Jurkat, Clone E6-1 (cell line): ENCODE measurements around the gene FAM161A. TPM values are rescaled to one million over a fixed set of nuclear protein-coding genes. Genes with fewer than 3 reads are reported as not detected.
"Not testable (repeated sequence)": the region's sequence is repeated elsewhere in the genome, so short reads cannot be mapped to it uniquely, and the experiment has no call there.

ENCODE experiments used
- DNase-seq: peaks from one replicate; pipeline ENCODE4 v3.0.0-alpha.2; 2011; ENCODE audit warnings: low read depth, low spot score
- H3K4me3 ChIP-seq: 2 replicates; pipeline ENCODE4 v1.5.1; 2011; ENCODE audit warnings: mild to moderate bottlenecking, low read length, control low read depth, moderate library complexity
- polyA plus RNA-seq: library from polyadenylated mRNA; unstranded; fragments of >200 nt; gene quantifications from one replicate; pipeline ENCODE4 v1.2.1, GENCODE V29; 2012; ENCODE audit warnings: missing spikeins; ENCODE audit not compliant: insufficient read length, insufficient read depth

FAM161A gene, protein sequence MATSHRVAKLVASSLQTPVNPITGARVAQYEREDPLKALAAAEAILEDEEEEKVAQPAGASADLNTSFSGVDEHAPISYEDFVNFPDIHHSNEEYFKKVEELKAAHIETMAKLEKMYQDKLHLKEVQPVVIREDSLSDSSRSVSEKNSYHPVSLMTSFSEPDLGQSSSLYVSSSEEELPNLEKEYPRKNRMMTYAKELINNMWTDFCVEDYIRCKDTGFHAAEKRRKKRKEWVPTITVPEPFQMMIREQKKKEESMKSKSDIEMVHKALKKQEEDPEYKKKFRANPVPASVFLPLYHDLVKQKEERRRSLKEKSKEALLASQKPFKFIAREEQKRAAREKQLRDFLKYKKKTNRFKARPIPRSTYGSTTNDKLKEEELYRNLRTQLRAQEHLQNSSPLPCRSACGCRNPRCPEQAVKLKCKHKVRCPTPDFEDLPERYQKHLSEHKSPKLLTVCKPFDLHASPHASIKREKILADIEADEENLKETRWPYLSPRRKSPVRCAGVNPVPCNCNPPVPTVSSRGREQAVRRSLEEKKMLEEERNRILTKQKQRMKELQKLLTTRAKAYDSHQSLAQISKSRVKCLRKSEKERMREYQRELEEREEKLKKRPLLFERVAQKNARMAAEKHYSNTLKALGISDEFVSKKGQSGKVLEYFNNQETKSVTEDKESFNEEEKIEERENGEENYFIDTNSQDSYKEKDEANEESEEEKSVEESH
- 8.4 TPM for polyA plus RNA-seq

DNA sequence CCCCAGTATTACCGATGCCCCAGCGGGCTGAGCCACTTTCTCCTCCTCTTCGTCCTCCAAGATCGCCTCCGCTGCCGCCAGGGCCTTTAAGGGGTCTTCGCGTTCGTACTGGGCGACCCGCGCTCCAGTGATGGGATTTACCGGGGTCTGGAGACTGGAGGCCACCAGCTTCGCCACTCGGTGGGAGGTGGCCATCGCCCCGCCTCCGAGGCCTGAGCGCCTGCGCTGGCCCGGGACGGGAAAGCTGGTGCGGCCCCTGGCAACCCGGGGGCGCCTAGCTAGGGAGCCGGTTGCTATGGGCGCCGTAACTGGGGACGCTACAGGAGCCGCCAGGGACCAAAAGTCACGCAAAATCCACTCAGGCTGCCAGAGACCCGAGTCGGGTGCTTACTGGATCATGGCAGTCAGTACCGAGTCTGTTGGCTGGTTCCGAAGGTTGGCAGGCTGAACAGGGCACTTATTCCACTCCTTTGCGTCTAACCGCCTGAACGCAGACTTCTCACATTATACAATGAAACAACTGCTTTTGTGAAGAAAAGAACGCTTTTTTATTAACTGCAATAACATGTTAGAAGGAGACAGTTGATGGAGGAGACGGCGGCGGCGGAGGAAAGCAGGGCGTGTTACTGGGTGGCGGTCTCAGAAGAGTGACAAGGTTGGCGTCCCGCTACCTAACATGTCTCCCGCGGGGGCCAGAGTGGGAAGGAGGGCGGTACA, at the start of gene FAM161A:
Gene FAM161A, minus strand, starts transcription at position 214 of the 717 bp plus-strand sequence. Its CDS starts 19 bp downstream, at position 195.
- peak within 1 kb of the TSS; percentile 95 for H3K4me3 ChIP-seq
- peak; percentile 65 for DNase-seq

DNA sequence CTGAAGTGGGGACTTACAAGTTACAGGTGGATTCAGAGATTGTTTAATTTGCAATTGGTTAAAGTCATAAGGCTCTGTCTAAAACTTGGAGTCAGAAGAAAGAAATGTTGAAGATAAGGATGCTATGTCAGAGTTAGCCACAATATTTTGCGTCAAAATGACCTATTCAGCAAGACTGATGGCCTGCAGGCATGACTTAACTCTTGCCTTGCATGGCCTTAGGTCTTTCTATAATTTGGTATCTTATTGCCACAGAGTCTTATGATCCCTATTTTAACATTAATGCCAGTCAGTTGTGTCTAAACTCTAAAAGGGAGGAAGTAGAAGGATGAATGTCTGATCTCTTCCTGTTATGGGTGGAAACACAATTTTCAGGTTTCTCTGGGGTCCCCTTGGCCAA, 46.4 kb upstream of the FAM161A start:
- no peak overlapping the region for H3K4me3 ChIP-seq
- no peak for DNase-seq

DNA sequence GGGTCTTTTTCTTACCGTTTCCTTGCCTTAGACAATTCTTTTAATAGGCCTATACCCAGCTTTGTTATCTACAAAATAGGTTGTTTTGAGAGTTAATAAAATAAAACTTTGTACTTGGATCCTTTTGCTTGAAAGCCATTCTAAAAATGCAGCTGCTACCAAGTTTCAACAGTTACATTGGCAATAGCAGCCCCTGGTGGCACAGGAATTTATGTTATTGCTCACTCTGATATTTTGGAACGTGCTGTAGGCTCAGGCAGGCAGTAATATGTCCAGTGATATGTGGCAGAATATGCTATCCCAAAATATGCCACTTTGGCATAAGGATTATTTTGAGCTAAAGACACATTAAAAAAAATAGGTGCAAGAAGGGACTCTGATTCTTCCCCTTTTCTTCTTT, 45.0 kb upstream of the FAM161A start:
- no peak for DNase-seq
- H3K4me3 ChIP-seq = no peak overlapping the region

DNA sequence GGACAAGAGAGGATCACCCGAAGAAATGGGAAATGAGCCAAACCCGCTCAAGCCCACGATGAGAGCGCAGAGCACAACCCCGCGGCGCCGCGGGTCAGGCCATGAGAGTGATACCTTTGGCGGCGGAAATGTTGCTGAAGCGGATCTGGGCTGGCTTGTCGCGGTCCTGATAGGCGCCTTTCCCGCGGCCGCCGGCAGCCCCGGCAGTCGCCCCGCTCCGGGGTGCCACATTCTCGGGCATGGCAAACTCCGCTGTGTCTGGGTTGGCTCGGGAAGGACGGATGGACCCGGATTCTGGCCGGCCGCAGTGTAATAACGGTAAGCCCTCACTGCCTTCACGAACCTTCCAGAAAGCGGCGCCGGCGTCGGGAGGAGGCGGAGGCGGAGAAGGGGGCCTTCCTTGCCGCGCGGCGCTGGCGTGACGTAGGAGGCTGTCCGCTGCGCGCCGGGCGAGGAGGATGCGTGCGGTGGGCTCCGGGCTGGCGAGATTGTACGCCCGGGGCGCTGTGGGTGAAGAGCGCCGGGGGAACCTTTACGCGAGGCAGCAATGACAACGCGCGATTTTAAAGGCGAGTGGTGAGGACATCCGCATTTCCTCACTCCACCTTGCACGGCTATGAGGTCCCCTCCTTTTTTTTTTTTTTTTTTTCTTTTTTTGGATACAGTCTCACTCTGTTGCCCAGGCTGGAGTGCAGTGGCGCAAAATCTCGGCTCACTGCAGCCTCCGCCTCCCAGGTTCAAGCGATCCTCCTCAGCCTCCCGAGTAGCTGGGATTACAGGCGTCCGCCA, 34.6 kb upstream of the FAM161A start, which contains the start of gene CCT4:
Gene CCT4, minus strand, starts transcription at position 390 of the 789 bp plus-strand sequence. Its CDS starts 149 bp downstream, at position 241.
- DNase-seq = peak; percentile 85
- peak within 1 kb of the TSS; percentile 83 for H3K4me3 ChIP-seq

DNA sequence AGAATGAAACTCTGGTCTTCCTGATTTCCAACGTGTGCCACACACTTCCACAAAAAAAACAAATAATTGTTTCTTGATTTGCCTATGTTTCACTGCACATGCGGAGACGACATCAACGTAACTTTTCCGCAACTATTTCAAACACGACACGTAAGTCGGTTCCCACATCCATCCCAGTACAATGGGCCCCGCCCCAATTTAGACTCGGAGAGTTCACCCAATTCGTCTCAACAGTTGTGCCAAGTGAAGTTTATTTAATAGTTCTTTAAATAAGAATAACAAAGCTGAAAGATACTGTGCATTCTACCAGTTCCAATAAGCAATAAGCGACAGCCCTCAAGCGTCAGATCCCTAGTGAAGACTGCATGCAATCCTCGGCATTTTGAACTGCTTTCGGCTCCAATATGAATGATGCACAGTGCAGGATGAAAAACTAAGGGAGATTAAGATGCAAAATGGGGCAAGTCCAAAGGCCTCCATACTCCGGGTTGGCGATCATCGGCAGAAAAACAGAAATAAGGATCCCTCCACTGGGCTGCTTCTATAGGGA, 33.9 kb upstream of the FAM161A start:
- H3K4me3 ChIP-seq = peak overlapping the region; percentile 83
- DNase-seq = no peak

DNA sequence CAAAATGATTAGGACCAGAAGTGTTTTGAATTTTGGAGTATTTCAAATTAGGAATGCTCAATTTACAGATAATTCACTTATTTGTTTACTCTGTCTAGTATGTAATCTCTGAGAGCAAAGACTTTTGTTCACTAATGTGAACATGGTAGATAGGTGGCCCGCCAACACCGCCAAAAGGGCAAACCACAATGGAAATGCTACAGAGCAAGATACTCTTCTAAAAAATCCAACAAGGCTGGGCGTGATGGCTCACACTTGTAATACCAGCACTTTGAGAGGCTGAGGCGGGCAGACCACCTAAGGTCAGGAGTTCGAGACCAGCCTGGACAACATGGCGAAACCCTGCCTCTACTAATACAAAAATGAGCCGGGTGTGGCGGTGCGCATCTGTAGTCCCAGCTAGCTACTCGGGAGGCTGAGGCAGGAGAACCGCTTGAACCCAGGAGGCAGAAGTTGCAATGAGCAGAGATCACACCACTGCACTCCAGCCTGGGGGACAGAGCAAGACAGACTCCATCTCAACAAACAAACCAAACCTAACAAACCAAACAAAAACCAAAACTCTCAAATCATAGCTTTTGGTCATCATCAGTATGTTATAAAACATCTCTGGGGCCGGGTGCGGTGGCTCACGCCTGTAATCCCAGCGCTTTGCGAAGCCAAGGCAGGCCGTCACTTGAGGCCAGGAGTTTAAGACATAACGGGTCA, 32.2 kb upstream of the FAM161A start:
- no peak overlapping the region for H3K4me3 ChIP-seq
- no peak for DNase-seq

DNA sequence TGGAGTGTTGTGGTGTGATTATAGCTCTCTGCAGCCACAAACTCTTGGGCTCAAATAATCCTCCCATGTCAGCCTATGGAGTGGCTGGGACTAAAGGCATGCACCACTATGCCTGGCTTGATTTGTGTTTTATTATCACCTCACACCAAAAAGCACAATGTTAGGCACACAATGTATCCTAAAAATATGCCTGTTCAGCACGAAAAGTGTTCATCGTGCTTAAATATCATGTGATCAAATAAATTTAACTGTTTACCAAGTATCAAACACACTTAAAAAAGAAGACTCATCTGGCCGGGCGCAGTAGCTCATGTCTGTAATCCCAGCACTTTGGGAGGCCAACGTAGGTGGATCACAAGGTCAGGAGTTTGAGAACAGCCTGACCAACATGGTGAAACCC, 29.0 kb upstream of the FAM161A start:
- H3K4me3 ChIP-seq = no peak overlapping the region
- no peak for DNase-seq

DNA sequence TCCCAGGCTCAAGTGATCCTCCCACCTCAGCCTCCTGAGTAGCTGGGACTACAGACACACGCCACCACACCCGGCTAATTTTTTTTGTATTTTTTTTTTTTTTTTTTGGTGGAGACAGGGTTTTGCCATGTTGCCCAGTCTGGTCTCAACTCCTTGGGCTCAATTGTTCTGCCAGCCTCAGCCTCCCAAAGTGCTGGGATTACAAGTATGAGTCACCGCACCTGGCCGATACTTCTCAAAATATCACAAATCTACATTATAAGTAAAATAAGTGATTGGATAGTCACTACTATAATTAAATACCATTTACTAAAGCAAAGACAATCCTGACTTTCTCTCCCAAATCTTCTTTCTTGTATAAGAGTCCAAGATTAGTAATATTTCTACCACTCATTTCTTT, 25.5 kb upstream of the FAM161A start:
- not testable (repeated sequence) for DNase-seq, H3K4me3 ChIP-seq

DNA sequence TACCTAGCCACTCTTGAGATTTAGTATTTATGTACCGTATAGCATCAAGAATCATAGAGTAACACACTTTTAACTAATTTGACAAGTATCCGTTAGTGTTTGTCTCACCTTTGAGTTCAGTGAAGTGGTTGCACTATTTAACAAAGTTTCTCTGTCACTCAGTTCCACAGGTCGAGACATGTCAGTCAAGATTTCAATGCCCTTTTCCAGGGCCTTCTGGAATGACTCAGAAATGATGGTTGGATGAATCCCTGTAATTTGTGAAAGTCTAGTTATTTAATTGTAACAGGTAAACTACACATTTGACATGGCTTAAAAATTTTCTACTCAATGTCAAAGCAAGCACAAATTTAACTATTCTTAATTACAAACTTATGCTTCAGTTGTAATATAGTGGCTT, 24.9 kb upstream of the FAM161A start:
- no peak overlapping the region for H3K4me3 ChIP-seq
- no peak for DNase-seq

DNA sequence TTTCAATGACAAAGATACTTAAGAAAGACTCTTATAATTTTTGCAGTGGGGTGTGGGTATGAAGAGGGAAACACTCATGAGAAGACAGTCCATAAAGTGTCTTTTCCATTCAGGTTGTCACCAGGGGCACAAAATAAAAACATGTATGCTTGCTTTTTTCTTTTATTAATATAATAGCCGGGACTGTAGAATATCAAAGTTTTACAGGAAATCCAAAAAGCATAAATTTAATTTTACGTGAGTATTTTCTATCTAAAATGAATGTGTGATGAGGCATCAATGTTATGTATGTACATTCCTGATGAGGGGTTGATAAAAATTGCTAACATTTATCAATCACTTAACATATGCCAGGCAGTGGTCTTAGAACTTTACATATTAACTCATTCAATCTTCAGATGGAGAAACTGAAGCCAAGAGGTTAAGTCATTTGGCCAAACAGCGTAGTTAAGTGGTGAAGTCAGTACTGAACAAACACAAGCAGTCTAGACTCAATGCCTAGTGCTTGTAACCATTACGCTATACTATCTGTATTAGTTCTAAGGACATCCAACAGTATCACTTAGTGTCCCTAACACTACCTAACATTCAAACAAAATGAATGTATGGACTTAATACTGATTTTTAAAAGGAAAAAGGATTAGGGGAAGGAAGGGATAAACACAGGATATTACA, 23.8 kb upstream of the FAM161A start:
- DNase-seq = no peak
- H3K4me3 ChIP-seq = no peak overlapping the region

DNA sequence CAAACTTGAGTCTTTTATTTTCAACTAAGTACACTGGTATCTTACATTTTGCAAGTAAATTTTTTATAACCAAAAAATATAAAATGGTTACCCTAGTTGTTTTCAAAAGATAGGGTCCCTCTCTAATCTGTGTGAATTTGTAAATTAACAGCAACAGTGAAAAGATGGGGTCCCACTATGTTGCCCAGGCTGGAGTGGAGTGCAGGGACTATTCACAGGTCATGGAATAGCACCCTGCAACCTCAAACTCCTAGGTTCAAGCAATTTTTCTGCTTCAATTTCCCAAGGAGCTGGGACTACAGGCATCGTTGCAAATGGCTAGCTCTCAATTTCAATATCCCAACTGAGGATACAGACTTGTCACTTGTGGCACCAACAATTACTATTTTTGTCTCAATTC, 22.5 kb upstream of the FAM161A start:
- no peak overlapping the region for H3K4me3 ChIP-seq
- no peak for DNase-seq

DNA sequence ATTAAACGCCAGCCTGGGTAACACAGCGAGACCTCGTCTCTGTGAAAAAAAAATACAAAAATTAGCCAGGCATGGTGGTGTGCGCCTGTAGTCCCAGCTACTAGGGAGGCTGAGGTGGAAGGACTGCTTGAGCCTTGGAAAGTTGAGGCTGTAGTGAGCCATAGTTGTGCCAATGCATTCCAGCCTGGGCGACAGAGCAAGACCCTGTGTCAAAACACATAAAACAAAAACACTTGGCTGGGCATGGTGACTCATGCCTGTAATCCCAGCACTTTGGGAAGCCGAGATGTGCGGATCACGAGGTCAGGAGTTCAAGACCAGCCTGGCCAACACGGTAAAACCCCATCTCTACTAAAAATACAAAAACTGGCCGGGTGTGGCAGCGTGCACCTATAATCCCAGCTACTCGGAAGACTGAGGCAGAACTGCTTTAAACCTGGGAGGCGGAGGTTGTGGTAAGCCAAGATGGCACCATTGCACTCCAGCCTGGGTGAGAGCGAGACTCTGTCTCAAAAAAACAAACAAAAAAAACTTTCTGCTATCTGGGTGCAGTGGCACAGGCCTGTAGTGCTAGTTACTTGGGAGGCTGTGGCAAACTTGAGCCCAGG, 12.7 kb upstream of the FAM161A start:
- DNase-seq, H3K4me3 ChIP-seq: not testable (repeated sequence)

DNA sequence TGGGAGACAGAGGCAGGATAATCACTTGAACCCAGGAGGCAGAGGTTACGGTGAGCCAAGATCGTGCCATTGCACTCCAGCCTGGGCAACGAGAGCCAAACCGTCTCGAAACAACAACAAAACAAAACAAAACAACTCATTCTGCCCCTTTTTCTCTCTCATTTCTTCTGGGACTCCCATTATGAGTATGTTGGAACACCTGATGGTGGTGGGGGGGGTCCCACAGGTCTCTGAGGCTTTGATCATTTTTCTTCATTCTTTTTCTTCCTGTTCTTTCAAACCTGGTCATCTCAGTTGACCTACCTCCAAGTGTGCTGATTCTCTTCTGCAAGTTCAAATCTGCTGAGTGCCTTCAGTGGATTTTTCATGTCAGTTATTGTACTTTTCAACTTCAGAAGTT, 8.2 kb upstream of the FAM161A start:
- no peak overlapping the region for H3K4me3 ChIP-seq
- no peak for DNase-seq

DNA sequence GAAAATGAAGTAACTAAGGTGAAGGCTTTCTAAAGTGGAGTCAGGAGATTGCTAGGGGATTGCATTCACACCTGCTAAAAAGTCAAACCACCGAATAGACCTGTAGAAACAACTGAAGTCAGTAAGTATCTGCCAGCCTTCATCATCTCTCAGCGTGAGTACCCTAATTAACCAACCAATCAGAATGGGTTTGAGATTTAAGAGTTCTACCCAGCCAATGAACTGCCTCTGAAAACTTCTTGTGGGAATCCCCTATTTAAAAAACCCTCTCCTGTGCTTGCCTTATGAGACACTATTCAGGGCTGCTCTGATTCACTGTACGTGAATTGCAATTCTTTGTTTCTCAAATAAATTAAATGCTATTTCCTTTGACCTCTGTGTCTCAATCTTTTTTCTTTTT, 3.4 kb upstream of the FAM161A start:
- no peak overlapping the region for H3K4me3 ChIP-seq
- DNase-seq = no peak

DNA sequence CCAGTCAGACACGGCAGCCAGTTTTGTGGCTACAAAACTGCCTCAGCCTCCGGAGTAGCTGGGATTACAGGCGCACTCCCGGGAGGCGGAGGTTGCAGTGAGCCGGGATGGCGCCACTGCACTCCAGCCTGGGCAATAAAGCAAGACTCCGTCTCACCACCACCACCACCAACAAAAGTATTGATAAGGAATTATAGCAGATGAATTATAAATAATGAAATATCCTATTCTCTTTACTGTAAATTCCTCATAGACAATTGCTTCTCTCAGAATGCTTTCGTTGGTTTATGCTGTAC, 1.4 kb upstream of the FAM161A start:
- DNase-seq = no peak
- H3K4me3 ChIP-seq = peak overlapping the region; percentile 95; the same call in 1 of the 2 replicates

DNA sequence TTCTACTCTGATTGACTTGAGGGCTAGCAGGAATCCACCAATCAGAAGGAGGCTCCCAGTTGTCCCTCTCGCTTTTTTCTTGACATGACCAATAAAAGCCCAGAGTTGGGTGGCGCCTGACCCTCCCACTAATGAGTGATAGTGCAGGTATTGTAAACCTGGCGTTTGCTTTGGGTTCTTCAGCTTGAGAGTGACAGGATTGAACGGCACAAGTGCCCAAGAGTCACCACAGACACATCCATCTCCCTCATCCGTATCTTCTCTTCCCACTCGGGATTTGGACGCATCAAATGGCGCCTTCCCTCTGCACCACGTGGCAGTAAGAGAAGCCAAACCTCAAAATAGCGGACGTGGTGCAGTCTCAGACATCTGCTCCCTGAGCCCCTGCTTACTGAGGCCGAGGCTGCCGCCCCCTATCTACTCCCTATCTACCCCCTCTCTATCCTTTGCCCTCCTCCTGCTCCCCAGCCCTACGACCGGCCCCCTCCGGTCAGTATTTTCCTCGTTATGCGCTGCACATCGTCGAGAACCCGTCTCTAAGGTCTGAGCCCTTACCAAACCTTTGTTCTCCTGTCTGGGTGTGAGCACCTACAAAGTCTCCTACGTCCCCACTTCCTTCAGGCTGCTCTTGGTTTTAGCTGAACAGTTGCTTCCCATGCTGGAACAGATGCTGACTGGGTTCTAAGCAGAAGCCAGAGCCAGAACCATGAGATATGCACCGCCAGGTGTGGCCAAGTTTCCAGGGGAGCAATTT, 881 bp upstream of the FAM161A start:
- DNase-seq = peak; percentile 99

More for the DNA sequence above, 881 bp upstream of the FAM161A start:
- H3K4me3 ChIP-seq = peak overlapping the region; percentile 95
